ENCODE data around the gene ELP2. TPM values are rescaled to one million over a fixed set of nuclear protein-coding genes. Genes with fewer than 3 reads are reported as not detected.

Gene ELP2
- total and polyA plus RNA-seq, 7 experiments from 2014 or later: 77.4 to 177 (median 123) TPM

DNA sequence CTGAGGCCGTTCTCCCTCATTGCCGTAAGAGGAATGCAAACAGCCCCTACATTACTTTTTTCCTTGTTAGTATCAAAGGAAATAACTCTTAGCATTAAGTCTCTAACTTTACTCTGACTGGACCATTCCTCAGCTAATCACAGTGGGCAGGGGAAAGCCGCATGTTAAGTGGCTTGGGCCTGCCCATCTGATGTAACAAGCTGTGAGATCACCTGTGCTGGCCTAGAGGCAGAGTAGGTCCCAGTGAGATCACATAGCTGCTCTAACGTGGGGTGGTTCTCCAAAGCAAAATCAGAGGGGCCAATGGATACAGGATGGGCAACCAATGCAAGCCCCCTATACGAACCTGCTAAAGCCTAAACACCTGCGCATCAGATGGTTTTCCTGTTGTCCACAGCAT is 51.7 kb downstream of the ELP2 start:
- ATAC-seq (no peak), DNase-seq (no peak)
- H3K4me3 Mint-ChIP-seq: no peak overlapping the region
- H3K4me1 Mint-ChIP-seq: peaks cover 6 to 26% (median 15%) of the 10 kb centered on the region in 7 donors
- ChIA-PET CTCF (no interaction called here), POLR2A (no interaction called here)
- H3K27ac Mint-ChIP-seq: peak overlapping the region in 1 of 9 donors; percentile 38
- H3K27me3 Mint-ChIP-seq: peaks cover 0 to 3% (median 0%) of the 10 kb centered on the region in 5 donors
- peaks cover 0 to 12% (median 7%) of the 10 kb centered on the region in 5 donors for H3K36me3 Mint-ChIP-seq
- Histone ChIP-seq H3K4me1 (ENCODE audit: control insufficient read depth in 2 of 2, insufficient read depth in 2 of 2, low read length in 2 of 2) (no peaks in the 10 kb centered on the region), H3K4me3 (ENCODE audit: low read length) (no peak overlapping the region), H3K9me3 (ENCODE audit: control insufficient read depth in 2 of 3, low read length in 3 of 3) (no peaks in the 10 kb centered on the region), H3K27ac (ENCODE audit: low read depth, low read length) (no peak overlapping the region), H3K27me3 (ENCODE audit: control insufficient read depth in 2 of 2, insufficient read depth in 2 of 2, low read length in 2 of 2) (no peaks in the 10 kb centered on the region), H3K36me3 (ENCODE audit: control insufficient read depth in 2 of 3, insufficient read depth in 3 of 3, low read length in 3 of 3) (peaks cover 0 to 3% (median 0%) of the 10 kb centered on the region in 3 experiments)
- H3K9me3 Mint-ChIP-seq: no peaks in the 10 kb centered on the region
- intact Hi-C loops (cut with micrococcal nuclease): no loop called here

DNA sequence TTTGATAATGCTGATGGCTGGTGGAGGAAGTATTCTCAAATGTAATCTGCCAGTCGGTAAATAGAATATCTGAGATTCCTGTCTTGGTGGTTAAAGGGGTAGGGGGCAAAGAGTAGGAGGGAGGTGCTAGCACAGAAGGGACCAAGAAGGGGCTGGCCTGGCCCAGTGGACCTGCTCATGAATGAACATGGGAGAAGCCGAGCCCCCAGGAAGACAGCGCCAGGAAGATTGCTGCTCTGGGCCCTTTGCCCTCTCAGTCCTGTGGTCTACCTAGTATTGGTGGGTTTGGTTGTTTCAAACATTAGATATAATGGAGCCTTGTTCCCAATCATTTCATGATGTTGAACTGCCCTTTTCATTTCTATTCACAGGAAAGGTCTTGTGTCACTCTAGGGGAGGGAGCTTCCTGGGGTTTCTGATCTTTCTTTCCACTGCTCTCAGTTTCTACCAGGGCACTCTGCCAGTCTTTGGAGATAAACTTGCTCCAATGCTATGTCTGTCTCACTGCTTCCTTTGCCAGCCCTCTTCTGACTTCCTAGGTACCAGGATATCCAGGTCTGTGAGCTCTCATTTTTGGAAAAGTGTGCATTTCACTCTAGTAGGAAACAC is 52.3 kb downstream of the ELP2 start:
- Mint-ChIP-seq H3K36me3 (peaks cover 0 to 10% (median 4%) of the 10 kb centered on the region in 5 donors), H3K27ac (no peak overlapping the region), H3K4me3 (no peak overlapping the region), H3K4me1 (peaks cover 6 to 26% (median 17%) of the 10 kb centered on the region in 7 donors), H3K27me3 (peaks cover 0 to 3% (median 0%) of the 10 kb centered on the region in 5 donors), H3K9me3 (no peaks in the 10 kb centered on the region)
- Histone ChIP-seq H3K36me3 (ENCODE audit: control insufficient read depth in 2 of 3, insufficient read depth in 3 of 3, low read length in 3 of 3) (peaks cover 0 to 2% (median 0%) of the 10 kb centered on the region in 3 experiments), H3K4me1 (ENCODE audit: control insufficient read depth in 2 of 2, insufficient read depth in 2 of 2, low read length in 2 of 2) (no peaks in the 10 kb centered on the region), H3K27me3 (ENCODE audit: control insufficient read depth in 2 of 2, insufficient read depth in 2 of 2, low read length in 2 of 2) (no peaks in the 10 kb centered on the region), H3K9me3 (ENCODE audit: control insufficient read depth in 2 of 3, low read length in 3 of 3) (no peaks in the 10 kb centered on the region), H3K4me3 (ENCODE audit: low read length) (no peak overlapping the region), H3K27ac (ENCODE audit: low read depth, low read length) (no peak overlapping the region)
- intact Hi-C loops (cut with micrococcal nuclease): no loop called here
- POLR2A ChIA-PET: no interaction called here
- CTCF ChIA-PET: no interaction called here
- ATAC-seq (no peak), DNase-seq (no peak)

- ATAC-seq: no peak
- Histone ChIP-seq H3K4me3 (ENCODE audit: low read length) (no peak overlapping the region), H3K27me3 (ENCODE audit: control insufficient read depth in 2 of 2, insufficient read depth in 2 of 2, low read length in 2 of 2) (no peaks in the 10 kb centered on the region), H3K27ac (ENCODE audit: low read depth, low read length) (no peak overlapping the region), H3K9me3 (ENCODE audit: control insufficient read depth in 2 of 3, low read length in 3 of 3) (no peaks in the 10 kb centered on the region), H3K36me3 (ENCODE audit: control insufficient read depth in 2 of 3, insufficient read depth in 3 of 3, low read length in 3 of 3) (peaks cover 0 to 4% (median 0%) of the 10 kb centered on the region in 3 experiments), H3K4me1 (ENCODE audit: control insufficient read depth in 2 of 2, insufficient read depth in 2 of 2, low read length in 2 of 2) (peaks cover 4 to 5% of the 10 kb centered on the region in 2 donors)
- peaks cover 0 to 6% (median 0%) of the 10 kb centered on the region in 5 donors for H3K36me3 Mint-ChIP-seq
- no peaks in the 10 kb centered on the region for H3K9me3 Mint-ChIP-seq
- peak overlapping the region in 1 of 9 donors; percentile 1 for H3K27ac Mint-ChIP-seq
- no peak for DNase-seq
- CTCF ChIA-PET: no interaction called here
- intact Hi-C loops (cut with micrococcal nuclease): no loop called here
- POLR2A ChIA-PET: no interaction called here
- peaks cover 10 to 30% (median 17%) of the 10 kb centered on the region in 7 donors for H3K4me1 Mint-ChIP-seq
- no peak overlapping the region for H3K4me3 Mint-ChIP-seq
- peaks cover under 1 to 6% (median 3%) of the 10 kb centered on the region in 5 donors for H3K27me3 Mint-ChIP-seq
Measured at GRCh38 chr18:36183033-36183432, 53.3 kb downstream of the ELP2 start.

- peaks cover 4 to 5% of the 10 kb centered on the region in 2 donors for H3K4me1 ChIP-seq (ENCODE audit: control insufficient read depth in 2 of 2, insufficient read depth in 2 of 2, low read length in 2 of 2)
- H3K27me3 ChIP-seq (ENCODE audit: control insufficient read depth in 2 of 2, insufficient read depth in 2 of 2, low read length in 2 of 2): peaks cover 0 to 3% of the 10 kb centered on the region in 2 donors
- Mint-ChIP-seq H3K9me3 (peaks cover 0 to 1% (median 0%) of the 10 kb centered on the region in 11 donors), H3K27ac (no peak overlapping the region), H3K4me1 (peaks cover 14 to 36% (median 22%) of the 10 kb centered on the region in 7 donors), H3K4me3 (peak overlapping the region in 1 of 10 donors; percentile 15), H3K27me3 (peaks cover 6 to 16% (median 12%) of the 10 kb centered on the region in 5 donors), H3K36me3 (peaks cover 0 to 1% (median 0%) of the 10 kb centered on the region in 5 donors)
- CTCF ChIA-PET: no interaction called here
- POLR2A ChIA-PET: no interaction called here
- H3K36me3 ChIP-seq (ENCODE audit: control insufficient read depth in 2 of 3, insufficient read depth in 3 of 3, low read length in 3 of 3): peaks cover 0 to 4% (median 0%) of the 10 kb centered on the region in 3 experiments
- no peak for ATAC-seq
- intact Hi-C loops (cut with micrococcal nuclease): no loop called here
- no peaks in the 10 kb centered on the region for H3K9me3 ChIP-seq (ENCODE audit: control insufficient read depth in 2 of 3, low read length in 3 of 3)
- no peak for DNase-seq
- no peak overlapping the region for H3K27ac ChIP-seq (ENCODE audit: low read depth, low read length)
- no peak overlapping the region for H3K4me3 ChIP-seq (ENCODE audit: low read length)
Measured at GRCh38 chr18:36183987-36184386, 54.3 kb downstream of the ELP2 start.

- peaks cover 8 to 33% (median 16%) of the 10 kb centered on the region in 7 donors for H3K4me1 Mint-ChIP-seq
- Histone ChIP-seq H3K4me3 (ENCODE audit: low read length) (no peak overlapping the region), H3K9me3 (ENCODE audit: control insufficient read depth in 2 of 3, low read length in 3 of 3) (no peaks in the 10 kb centered on the region), H3K4me1 (ENCODE audit: control insufficient read depth in 2 of 2, insufficient read depth in 2 of 2, low read length in 2 of 2) (peaks cover 4 to 5% of the 10 kb centered on the region in 2 donors), H3K27ac (ENCODE audit: low read depth, low read length) (no peak overlapping the region), H3K27me3 (ENCODE audit: control insufficient read depth in 2 of 2, insufficient read depth in 2 of 2, low read length in 2 of 2) (peaks cover 0 to 3% of the 10 kb centered on the region in 2 donors), H3K36me3 (ENCODE audit: control insufficient read depth in 2 of 3, insufficient read depth in 3 of 3, low read length in 3 of 3) (peaks cover 0 to 4% (median 0%) of the 10 kb centered on the region in 3 experiments)
- H3K36me3 Mint-ChIP-seq: peaks cover 0 to 5% (median 0%) of the 10 kb centered on the region in 5 donors
- peaks cover 11 to 26% (median 22%) of the 10 kb centered on the region in 5 donors for H3K27me3 Mint-ChIP-seq
- CTCF ChIA-PET: no interaction called here
- intact Hi-C loops (cut with micrococcal nuclease): loop anchor here in 1 of 2 donors (5.0 kb wide), 1 partner anchor 97 kb away; no protein-coding TSS in a partner anchor
- peak overlapping the region in 1 of 9 donors; percentile 37 for H3K27ac Mint-ChIP-seq
- POLR2A ChIA-PET: no interaction called here
- DNase-seq: no peak
- H3K9me3 Mint-ChIP-seq: peaks cover 0 to 1% (median 0%) of the 10 kb centered on the region in 11 donors
- no peak for ATAC-seq
- peak overlapping the region in 4 of 10 donors; percentile 33 to 85 (median 78) for H3K4me3 Mint-ChIP-seq
Measured at GRCh38 chr18:36185157-36185556, 55.5 kb downstream of the ELP2 start.

DNA sequence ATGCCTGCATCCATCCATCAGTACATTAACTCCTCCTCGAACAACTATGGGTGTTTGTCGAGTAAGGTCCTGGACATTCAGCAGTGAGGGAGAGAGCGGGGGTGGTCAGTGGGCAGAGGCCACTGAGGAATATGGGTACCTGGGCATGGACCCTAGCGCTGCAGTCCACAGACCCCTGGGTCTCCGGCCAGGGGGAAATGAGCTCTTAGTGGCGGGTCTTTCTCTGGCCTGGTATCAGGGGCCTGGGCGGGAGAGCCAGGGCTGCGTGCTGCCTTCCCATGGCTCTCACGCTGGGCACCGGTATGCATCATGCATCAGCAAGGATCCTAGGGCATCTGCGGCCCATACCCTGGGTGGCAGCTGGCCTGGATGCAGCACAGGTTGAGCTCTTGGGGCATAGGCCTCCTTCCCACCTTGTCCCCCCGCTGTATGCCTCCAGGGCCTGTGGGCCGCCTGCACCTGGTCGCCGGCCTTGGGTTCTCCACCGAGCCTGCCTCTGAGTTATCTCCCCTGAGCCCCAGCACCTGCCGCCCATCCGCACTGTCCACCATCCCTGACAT is 56.3 kb downstream of the ELP2 start:
- Histone ChIP-seq H3K27ac (ENCODE audit: low read depth, low read length) (no peak overlapping the region), H3K4me3 (ENCODE audit: low read length) (no peak overlapping the region), H3K36me3 (ENCODE audit: control insufficient read depth in 2 of 3, insufficient read depth in 3 of 3, low read length in 3 of 3) (peaks cover 0 to 4% (median 0%) of the 10 kb centered on the region in 3 experiments), H3K27me3 (ENCODE audit: control insufficient read depth in 2 of 2, insufficient read depth in 2 of 2, low read length in 2 of 2) (peaks cover 0 to 3% of the 10 kb centered on the region in 2 donors), H3K4me1 (ENCODE audit: control insufficient read depth in 2 of 2, insufficient read depth in 2 of 2, low read length in 2 of 2) (peaks cover 4 to 5% of the 10 kb centered on the region in 2 donors), H3K9me3 (ENCODE audit: control insufficient read depth in 2 of 3, low read length in 3 of 3) (no peaks in the 10 kb centered on the region)
- Mint-ChIP-seq H3K27ac (peak overlapping the region in 2 of 9 donors; percentile 38 to 59), H3K36me3 (peaks cover 0 to 6% (median 0%) of the 10 kb centered on the region in 5 donors), H3K27me3 (peaks cover 14 to 29% (median 24%) of the 10 kb centered on the region in 5 donors), H3K4me1 (peaks cover 7 to 25% (median 11%) of the 10 kb centered on the region in 7 donors), H3K4me3 (peak overlapping the region; percentile 52 to 86 (median 82)), H3K9me3 (peaks cover 0 to 1% (median 0%) of the 10 kb centered on the region in 11 donors)
- no peak for ATAC-seq
- intact Hi-C loops (cut with micrococcal nuclease): loop anchor here in 1 of 2 donors (5.0 kb wide), 1 partner anchor 96 kb away; no protein-coding TSS in a partner anchor
- ChIA-PET POLR2A (no interaction called here), CTCF (no interaction called here)
- no peak for DNase-seq
